ENCODE results near the gene WBP1. TPM values are rescaled to one million over a fixed set of nuclear protein-coding genes. Genes with fewer than 3 reads are reported as not detected.

Gene WBP1
- total RNA-seq, 1 experiment from 2014 or later, result 45.7 TPM

DNA sequence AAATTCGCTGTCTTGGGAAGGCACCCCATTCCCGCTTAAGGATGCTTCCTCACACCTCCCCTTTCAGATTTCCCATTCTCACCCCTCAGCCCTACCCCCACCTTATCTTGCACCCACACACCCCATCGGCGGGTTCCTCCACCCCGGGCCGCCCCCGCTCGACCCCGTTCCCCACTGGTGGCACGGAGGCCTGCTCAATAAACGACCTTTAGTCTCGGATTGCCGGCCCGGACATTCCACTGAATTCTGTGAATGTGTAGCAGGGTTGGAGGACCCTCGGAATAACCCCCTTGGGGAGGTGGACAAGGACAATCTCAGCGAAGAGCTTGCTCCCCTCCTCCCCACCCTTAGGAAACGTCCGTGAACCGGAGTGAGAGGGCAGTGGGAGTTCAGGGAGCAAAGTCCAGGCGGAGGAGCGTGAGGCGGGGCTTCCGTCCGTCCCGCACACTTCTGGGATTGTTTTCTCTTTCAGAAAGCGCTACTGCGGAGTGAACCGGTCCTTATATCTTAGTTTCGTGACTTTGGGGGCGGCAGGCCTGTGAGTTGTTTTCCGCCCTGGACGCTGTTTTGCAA lies 44.0 kb downstream of the WBP1 start:
- Mint-ChIP-seq H3K27ac (ENCODE audit: low read depth, unreplicated experiment) (no peak overlapping the region), H3K27me3 (ENCODE audit: insufficient read depth, unreplicated experiment) (peaks cover 16% of the 10 kb centered on the region), H3K36me3 (ENCODE audit: insufficient read depth, unreplicated experiment) (peaks cover 49% of the 10 kb centered on the region), H3K9me3 (ENCODE audit: unreplicated experiment) (no peaks in the 10 kb centered on the region), H3K4me1 (ENCODE audit: insufficient read depth, unreplicated experiment) (peaks cover 31% of the 10 kb centered on the region), H3K4me3 (ENCODE audit: unreplicated experiment) (no peak overlapping the region)
- no peak for TF ChIP-seq CTCF (IDR thresholded peaks at IDR 0.05; ENCODE audit: unreplicated experiment)
- DNase-seq (ENCODE audit: unreplicated experiment), result no peak
- ChIA-PET CTCF (interaction anchor here (1.4 to 4.5 kb wide), 2 partner anchors 21 to 85 kb away, joined by 5 to 22 read pairs; no protein-coding TSS in a partner anchor), POLR2A (no interaction called here)
- BruUV-seq (replicated peaks), result no TSS peak
- intact Hi-C loops (cut with micrococcal nuclease), result no loop called here

GRCh38 chr2:74502720-74503505 lies 44.7 kb downstream of the WBP1 start:
- no peak for DNase-seq (ENCODE audit: unreplicated experiment)
- intact Hi-C loops (cut with micrococcal nuclease), result no loop called here
- BruUV-seq (replicated peaks), result no TSS peak
- Mint-ChIP-seq H3K27me3 (ENCODE audit: insufficient read depth, unreplicated experiment) (peaks cover 16% of the 10 kb centered on the region), H3K4me3 (ENCODE audit: unreplicated experiment) (no peak overlapping the region), H3K4me1 (ENCODE audit: insufficient read depth, unreplicated experiment) (peaks cover 31% of the 10 kb centered on the region), H3K27ac (ENCODE audit: low read depth, unreplicated experiment) (no peak overlapping the region), H3K9me3 (ENCODE audit: unreplicated experiment) (no peaks in the 10 kb centered on the region), H3K36me3 (ENCODE audit: insufficient read depth, unreplicated experiment) (peaks cover 52% of the 10 kb centered on the region)
- TF ChIP-seq CTCF (IDR thresholded peaks at IDR 0.05; ENCODE audit: unreplicated experiment), result no peak
- POLR2A ChIA-PET, result interaction anchor here (0.7 to 8.6 kb wide), 2 partner anchors 10 to 27 kb away, joined by 4 to 135 read pairs; partner anchors contain the start of genes AUP1, DQX1 and HTRA2
- CTCF ChIA-PET, result interaction anchor here (4.5 kb wide), 1 partner anchor 85 kb away, joined by 22 read pairs; no protein-coding TSS in a partner anchor

DNA sequence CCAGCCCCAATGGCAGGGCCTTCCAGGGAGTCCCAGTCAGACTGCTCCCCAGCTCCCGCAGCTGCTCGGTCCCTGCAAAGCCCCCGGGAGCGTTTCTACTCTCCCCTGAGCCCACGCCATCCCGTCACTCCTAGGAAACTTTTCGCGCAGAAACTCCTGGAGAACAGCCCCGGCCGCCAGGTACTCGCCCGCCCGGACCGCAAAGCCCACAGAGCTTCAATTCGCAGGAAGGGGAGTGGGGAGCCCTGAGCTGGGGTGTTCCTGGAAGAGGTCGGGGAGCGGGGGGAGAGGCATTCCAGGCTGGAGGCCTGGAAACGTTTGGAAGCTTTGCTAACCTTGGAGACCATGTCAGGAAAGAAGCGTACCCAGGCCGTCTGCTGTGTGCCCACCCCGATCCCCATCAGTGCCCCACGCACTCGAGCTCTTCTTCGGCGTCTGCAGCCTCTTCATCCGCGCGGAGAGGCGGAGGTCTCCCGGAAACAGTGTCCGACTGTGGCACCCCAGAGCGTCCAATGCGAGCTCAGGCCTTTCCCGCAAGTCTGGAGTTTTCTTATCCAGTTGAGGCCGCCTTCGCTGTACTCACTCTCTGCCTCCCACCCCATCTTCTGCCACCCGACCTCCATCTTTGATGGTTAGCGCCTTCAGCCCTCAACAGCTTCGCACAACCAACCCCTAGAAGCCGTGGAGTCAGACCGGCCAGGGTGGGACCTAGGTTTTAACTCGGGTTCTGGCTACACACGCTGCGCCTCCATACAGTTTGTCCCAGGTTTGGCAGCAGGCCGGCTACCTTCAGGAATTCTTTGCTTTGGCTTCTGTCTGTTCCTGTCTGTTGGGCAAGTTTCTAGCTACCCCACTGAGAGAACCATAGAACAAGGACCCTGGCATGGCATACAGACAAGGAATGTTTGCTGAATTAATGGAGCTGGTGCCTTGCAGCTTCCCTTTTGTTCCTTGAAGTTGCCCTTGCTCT lies 45.6 kb downstream of the WBP1 start:
- TF ChIP-seq CTCF (IDR thresholded peaks at IDR 0.05; ENCODE audit: unreplicated experiment), result no peak
- Mint-ChIP-seq H3K27me3 (ENCODE audit: insufficient read depth, unreplicated experiment) (peaks cover 7% of the 10 kb centered on the region), H3K4me1 (ENCODE audit: insufficient read depth, unreplicated experiment) (peaks cover 31% of the 10 kb centered on the region), H3K4me3 (ENCODE audit: unreplicated experiment) (no peak overlapping the region), H3K9me3 (ENCODE audit: unreplicated experiment) (no peaks in the 10 kb centered on the region), H3K36me3 (ENCODE audit: insufficient read depth, unreplicated experiment) (peaks cover 52% of the 10 kb centered on the region), H3K27ac (ENCODE audit: low read depth, unreplicated experiment) (no peak overlapping the region)
- CTCF ChIA-PET, result interaction anchor here (1.0 to 4.5 kb wide), 2 partner anchors 20 to 84 kb away, joined by 4 to 22 read pairs; no protein-coding TSS in a partner anchor
- no TSS peak for BruUV-seq (replicated peaks)
- POLR2A ChIA-PET, result interaction anchor here (0.6 to 8.6 kb wide), 4 partner anchors 11 to 64 kb away, joined by 3 to 135 read pairs (median 4); partner anchors contain the start of genes AUP1, DQX1 and HTRA2
- intact Hi-C loops (cut with micrococcal nuclease), result no loop called here
- DNase-seq (ENCODE audit: unreplicated experiment), result no peak
